Fibroblast of skin of back (primary cell): Measurements from ENCODE around the gene MDH2.
A peak's percentile ranks its signal among the peaks of the same experiment; 100 is the strongest.
"Not testable (repeated sequence)": the region's sequence is repeated elsewhere in the genome, so short reads cannot be mapped to it uniquely, and the experiment has no call there.

Experiments used
- DNase-seq: peaks from one replicate; pipeline ENCODE4 v3.0.0-alpha.2; 2013

MDH2 gene

DNA sequence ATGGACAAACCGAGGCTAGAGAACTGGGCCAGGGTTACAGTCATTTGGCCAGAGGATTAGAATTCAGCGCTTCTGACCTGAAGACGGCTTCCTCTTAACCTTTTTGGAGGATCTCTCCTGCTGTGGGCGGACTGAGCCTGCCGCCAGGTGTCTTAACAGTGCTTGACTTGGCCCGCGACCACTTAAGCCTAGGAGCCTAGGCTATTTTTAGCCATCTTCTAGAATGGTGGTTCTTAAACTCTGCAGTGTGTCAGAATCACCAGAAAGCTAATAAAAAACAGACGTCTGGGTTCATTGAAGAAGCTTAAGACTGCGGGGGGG lies 722 bp downstream of the MDH2 start:
- DNase-seq, result no peak

DNA sequence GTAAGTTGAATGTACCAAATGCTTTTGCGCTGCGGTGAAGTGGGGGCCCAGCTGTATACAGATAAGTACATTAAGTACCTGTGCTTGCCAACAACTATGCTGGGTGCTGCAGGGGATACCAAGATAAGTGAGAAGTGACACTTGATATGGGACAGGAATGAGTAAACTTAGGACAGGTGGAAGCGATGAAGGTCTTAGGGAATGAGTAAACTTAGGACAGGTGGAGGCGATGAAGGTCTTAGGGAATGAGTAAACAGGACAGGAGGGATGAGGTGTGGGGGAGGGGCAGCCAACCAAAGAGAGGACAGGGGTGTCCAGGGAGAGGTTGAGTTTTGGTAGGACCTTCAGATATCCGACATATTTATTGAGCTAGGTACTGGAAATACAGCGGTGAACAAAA lies 1.4 kb downstream of the MDH2 start:
- no peak for DNase-seq

DNA sequence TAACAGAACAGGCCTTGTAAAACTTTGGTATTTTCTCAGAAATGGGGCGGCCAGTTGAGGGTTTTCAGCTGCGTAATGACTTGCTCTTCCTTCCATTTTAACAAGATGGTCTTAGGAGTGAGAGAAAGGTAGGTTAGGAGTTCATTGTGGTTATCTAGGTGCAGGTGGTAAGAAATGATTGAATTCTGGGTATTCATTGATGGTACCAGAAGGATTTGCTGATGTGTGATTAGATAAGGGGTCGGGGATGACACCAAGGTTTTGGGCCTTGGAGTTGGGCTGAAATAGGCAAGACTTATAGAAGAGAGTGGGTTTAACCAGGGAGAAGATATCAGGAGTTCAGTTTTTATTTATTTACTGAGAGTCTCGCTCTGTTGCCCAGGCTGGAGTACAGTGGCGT lies 2.6 kb downstream of the MDH2 start:
- no peak for DNase-seq

DNA sequence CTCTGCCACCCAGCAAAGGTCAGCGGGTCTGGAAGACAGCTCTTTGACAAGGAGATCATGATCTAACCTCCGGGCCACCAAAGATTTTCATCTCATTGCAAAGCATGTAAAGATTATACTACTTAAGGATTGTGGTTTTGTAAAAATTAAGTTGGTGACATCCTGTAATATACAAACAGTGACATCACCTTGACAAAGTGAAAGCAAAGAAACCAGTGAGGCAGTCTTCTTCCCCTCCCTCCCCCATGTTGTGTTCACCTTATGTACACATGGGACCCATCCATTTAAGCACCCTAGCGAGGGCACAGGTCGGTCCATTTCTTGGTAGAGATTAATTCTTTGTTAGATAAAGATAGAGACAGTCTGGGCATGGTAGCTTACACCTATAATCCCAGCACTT lies 3.9 kb downstream of the MDH2 start:
- DNase-seq, result no peak

DNA sequence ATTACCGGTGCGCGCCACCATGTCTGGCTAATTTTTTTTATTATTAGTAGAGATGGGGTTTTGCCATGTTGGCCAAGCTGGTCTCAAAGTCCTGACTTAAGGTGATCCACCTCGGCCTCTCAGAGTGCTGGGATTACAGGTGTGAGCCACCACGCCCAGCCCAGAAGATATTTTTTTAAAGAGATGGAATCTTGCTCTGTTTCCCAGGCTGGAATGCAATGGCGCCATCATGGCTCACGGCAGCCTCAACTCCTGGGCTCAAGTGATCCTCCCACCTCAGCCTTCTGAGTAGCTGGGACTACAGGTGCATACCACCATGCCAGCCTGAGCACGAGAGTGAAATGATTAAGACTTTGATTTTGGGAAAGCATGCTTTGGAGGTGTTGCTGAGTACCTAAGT lies 4.8 kb downstream of the MDH2 start:
- DNase-seq, result not testable (repeated sequence)

DNA sequence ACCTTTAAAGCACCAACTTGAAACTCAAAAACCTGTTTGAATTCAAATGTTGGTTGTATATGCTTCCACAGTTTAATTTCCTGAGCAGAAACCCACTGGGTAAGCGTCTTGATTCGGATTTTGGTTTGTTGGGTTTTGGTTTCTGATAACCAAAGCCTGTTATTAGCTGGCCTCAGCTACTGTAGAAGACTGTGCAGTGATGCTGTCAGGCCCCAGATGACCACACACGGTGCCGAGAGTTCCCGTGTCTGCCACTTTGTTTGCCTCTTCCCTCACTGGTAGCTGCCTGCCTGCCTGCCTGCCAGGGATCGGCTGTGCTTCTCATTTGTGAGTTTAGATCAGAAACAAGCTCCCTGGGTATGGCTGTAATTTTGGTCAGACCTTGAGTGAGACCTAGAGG lies 5.6 kb downstream of the MDH2 start:
- no peak for DNase-seq

DNA sequence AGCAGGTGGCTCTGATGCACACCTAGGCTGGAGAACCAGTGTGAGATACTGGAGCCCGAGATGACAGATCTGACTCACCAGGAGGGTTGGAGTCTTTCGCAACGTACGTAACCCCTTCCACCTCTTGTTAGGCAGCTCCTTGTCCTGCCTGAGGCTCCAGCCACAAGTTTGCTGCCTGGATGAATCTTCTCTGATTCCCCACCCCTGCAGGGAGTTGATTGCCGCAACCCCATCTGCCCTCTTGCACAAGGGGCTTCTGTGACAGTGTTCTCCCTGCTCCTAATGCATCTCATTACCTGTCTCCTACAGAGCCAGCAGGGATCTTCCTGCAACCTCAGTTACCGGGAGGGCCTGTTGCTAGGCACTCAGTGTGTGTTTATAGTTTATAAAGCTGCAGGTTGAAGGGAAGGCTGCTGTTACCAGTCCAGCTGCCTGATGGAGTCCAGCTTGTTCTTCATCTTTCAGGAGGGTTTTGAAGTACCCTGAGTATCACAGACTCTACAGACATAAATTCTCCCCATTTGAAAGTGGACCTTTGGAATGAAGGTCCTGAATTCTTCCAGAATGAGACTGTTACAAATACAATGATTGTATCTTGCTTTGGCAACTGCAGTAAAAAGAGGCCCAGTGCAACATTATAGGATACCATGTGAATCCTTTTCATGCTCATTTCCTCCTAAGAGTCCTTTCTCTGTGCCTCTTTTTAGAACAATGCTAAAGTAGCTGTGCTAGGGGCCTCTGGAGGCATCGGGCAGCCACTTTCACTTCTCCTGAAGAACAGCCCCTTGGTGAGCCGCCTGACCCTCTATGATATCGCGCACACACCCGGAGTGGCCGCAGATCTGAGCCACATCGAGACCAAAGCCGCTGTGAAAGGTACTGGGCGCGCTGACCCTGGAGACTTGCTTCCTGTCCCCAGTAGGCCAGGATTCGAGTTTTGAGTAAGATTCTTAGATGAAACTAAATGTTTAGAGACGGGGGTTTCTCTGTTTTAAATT lies 6.5 kb downstream of the MDH2 start:
- no peak for DNase-seq

DNA sequence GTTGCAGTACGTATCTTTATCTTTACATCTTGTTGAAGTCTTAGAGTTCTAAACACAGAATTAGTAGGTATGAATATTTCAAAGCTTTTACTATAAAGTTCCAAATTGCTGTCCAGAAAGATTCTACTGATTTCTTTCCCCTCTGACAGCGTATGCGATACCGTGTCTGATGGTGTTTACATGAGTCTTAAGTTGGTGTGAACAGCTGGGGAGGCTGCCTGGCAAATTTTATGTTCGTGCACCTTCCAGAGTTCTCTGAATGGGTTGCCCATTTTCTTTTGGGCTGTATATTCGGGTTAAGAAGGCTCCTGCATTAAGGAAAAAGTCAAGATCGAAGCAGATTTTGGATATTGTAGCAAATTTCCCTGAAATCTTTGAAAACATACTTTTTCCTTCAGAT lies 8.3 kb downstream of the MDH2 start:
- no peak for DNase-seq

DNA sequence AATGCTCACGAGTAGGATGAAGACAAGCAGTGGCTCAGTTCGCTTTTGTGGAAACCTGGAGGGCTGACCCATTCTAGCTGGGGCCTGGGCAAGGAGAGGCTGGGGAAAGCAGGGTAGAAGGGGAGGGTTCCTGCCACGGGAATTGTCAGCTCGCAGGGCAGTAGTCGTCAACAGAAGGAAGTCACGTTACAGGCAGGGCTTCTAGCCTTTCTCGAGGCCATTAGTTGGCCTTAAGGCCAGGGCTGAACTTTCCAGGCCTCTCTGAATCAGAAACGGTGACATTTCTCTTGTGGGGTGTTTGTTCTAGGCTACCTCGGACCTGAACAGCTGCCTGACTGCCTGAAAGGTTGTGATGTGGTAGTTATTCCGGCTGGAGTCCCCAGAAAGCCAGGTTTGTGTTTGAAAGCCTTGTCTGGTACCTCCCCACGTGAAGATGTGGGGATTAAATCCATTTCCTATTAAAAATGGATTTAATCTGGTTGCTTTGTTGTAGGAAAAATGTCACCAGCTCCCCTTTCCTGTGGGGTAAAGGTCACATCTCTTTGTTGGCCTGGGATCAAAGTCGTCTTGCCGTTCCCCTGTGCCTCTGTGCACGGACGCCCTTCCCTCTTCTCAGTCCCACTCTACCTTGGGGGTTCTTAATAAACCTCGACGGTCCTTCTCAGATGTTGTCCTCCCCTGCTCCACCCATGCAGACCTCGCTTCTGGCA lies 9.4 kb downstream of the MDH2 start:
- DNase-seq, result no peak

DNA sequence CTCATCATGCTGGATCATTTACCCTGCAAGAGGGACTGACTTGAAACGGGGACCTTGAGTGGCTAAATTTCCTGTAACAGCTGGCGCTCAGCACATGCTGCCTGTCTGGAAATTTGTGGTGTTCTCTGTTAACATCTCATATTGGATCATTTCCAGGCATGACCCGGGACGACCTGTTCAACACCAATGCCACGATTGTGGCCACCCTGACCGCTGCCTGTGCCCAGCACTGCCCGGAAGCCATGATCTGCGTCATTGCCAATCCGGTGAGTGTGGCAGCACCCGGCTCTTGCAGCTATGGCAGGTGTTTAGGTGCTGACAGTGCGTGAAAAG lies 9.9 kb downstream of the MDH2 start:
- DNase-seq, result no peak

DNA sequence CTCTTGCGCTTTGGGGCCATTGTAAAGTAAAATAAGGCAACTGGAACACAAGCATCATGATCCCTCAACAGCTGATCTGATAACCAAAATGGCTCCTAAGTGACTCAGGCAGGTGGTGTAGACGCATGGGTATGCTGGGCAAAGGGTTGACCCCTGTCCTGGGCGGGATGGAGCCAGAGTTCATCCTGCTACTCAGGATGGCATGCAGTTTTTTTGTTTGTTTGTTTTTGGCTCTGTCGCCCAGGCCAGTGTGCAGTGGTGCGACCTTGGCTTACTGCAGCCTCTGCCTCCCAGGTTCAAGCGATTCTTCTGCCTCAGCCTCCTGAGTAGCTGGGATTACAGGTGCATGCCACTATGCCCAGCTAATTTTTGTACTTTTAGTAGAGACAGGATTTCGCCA lies 10.8 kb downstream of the MDH2 start:
- not testable (repeated sequence) for DNase-seq

DNA sequence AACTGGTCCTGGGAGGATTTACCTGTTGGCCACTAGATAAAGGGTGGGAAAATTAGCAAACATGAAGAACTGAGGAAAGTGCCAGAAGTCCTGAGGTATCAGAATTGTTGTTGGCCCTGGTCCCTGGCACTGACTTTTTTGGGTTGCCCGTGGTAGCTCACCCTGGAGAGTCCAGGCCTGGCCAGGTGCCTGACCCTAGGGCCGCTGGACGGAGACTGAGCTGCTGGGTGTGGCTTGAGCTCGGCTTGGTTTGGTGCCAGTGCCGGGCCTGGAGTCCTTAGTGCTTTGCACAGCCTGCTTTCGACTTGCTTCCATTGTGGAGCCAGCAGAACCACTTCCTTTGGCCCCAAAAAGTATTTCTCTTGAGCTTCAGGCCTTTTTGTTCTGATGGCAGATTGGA lies 12.9 kb downstream of the MDH2 start:
- no peak for DNase-seq

DNA sequence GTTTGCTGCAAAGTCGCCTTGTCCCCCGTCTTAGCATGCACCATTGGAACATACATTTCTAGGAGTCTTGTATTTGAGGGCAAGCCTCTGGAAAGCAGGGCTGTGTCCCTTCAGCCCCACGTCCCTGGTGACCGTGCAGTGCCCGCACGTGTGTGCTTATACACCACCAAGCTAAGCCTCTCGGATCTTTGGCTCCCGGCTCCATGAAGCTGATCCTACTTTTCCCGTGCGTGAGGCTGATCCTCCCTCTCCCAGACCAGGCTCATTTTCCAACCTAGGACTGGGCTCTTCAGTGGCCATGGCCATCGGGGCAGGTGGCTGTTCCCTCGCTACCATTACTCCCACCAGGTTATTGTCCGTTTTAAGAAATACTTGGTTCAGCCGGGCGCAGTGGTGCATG lies 14.3 kb downstream of the MDH2 start:
- no peak for DNase-seq

DNA sequence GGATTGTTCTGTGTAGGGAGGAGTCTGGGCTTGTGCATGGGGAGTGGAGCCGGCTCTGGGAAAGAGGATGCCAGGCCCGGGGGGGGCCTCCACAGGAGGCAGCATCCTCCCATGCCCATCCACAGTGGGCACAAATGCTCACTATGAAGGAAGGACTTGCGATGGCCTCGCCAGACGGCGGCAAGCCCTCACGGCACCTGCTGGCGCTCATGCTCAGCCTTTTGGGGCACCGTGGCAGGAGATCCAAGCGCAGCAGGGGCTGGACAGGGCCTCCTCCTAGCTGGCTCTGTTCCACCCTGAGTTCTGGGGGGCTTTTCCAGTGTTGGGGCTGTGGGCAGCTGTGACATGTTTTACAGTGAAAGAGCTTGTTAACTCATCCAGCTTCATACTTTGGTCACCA lies 15.2 kb downstream of the MDH2 start:
- no peak for DNase-seq

DNA sequence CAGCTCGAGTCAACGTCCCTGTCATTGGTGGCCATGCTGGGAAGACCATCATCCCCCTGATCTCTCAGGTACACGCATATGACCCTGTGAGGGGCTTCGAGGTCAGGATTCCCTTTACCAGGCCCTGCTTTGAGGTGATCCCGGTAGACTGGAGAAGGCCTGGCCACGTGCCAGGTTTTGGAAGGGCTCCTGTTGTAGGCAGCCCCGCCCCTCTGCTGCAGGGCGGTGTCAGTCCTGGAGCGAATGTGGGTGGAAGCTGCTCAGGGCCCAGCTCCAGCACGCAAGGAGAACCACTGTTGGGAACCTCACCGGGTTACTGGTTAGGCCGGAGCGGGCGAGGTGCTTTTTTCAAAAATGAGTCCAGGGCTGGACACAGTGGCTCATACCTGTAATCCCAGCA lies 15.6 kb downstream of the MDH2 start:
- DNase-seq, result no peak

DNA sequence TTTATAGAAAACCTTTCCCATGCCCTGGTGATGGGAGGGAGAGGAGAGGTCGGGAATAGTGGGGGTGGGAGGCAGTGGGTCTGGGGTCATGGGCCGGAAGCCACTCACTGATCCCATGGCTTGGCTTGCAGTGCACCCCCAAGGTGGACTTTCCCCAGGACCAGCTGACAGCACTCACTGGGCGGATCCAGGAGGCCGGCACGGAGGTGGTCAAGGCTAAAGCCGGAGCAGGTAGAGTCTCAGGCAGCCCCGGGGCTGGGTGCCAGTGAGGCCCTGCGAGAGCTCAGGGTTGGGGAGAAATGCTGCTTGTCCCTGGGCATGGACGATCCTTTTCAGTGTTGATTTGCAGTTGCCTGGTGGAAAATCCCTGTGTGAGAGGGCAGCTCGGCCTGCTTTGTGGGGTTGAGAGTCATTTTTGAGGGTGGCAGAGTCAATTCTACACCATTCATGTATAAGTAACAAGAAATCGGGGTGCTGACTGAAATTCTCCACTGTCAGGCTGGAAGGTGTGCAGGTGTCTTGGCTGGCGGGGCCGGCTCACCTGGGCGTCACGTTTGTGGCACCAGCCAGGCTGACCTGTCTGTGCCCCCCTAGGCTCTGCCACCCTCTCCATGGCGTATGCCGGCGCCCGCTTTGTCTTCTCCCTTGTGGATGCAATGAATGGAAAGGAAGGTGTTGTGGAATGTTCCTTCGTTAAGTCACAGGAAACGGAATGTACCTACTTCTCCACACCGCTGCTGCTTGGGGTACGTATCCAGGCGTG lies 16.5 kb downstream of the MDH2 start:
- no peak for DNase-seq

DNA sequence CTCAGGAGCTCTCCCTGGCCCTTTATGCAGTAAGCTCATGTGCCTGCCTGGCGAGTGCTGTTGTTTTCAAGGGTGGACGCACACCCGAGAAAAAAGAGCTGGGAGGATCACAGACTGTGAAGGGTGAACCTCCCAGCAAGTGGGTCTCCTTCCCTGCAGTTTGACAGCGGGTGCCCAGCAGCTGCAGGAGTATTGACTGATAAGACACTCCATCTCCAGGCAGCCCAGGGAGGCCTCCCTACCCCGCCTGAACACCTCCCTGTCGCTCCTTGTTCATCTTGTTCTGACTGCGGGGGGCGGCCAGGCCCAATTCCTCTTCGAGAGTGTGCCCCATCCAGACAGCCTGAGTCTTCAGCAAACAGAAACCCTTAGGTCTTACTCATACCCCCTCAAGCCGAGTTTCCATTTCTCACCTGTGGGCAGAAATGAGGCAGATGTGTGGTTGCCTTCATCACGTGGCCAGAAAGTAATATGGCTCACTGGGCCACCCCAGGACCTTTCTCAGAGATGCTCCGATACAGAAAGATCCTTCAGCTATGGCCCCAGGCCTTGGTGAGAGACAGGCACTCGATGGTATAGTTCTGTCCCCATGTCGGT lies 17.2 kb downstream of the MDH2 start:
- no peak for DNase-seq

DNA sequence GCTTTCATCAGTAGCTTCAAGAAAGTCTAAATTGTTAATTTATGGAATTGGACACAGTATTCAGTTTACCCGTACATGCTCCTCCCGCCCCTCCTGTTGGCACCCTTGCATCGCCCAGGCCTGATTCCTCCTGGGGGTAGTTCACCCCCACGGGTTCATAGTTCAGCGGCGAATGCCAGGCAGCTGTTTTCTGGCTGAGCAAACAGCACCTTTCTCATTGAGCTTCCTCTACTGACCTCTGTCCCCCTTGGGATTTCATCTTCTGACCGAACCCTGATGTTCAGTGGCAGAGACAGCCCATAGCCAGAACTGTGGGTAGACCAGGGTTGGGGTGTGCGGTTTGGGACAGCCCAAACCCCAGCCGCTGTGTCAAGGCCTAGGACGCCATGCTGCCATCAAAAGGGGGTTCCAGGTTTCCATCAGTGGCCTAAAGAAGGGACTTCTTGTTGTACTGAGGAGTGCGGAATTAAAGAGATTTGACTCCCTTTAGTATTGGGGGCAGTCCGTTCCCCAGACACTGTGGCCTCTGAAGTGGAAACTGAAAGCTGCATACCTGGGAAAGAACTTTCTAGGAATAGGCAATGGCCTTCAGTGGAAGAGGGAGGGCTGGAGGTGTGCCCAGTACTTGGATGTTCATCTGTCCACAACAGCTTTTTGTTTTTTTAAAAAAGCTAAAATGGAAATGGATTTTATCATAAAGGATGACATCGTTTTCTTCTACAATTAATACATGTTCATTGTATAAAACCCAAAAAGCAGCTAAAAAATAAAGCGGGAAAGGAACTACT lies 19.0 kb downstream of the MDH2 start:
- no peak for DNase-seq

DNA sequence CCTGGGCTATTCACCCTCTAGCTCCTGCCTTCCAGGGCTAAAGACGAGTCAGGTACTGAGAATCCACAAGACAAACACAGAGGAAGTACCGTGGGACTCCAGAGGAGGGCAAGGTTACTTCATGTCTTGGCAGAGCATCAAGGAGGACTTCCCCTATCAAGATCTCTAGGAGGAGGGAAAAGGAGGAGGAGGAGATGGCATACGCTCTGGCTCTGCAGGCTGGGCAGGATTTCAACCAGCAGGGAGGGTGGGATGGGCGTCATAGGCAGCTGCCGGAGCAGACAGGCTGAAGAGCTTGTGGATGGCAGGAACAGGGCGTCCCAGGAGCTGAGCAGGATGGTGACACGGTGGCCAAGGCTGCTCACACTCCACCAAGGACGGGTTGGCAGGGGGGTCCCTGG lies 21.3 kb downstream of the MDH2 start:
- DNase-seq, result peak; percentile 92

DNA sequence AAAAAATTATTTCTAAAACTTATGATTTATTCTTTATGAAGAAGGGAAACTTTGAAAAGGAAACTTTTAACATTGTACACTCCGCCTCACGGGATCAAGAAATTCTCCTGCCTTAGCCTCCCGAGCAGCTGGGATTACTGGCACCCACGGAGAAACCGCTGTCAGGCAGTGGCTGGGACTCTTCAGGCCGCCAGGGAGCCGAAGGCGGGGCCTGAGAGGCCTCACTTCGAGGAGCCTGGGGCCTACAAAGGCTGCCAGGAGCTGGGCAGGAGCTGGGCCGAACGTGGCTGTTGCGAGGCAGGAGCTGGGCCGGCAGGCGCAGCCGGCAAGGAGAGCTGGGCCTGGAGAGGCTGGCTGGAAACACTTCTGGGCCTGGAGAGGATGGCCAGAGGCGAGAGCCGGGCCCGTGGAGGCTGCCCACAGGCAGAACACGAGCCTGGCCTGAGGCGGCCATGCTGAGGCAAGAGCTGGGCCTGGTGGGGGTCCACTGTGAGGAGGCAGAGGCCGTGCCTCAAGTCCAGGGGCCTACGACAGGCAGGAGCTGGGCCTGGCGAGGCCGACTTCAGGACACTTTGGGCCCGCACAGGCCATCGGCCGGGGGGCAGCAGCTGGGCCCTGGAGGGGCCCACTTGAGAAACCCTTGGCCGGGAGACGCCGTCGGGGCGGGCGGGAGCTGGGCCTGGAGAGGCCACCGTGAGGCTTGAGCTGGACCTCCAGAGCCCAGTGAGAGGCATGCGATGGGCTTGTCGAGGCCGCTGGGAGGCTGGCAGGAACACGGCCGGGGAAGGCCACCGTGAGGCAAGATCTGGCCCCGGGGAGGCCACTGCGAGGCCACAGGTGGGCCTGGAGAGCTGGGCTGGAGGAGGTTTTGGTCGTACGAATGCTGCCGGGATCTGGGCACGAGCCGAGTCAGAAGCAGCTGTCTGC lies 23.7 kb downstream of the MDH2 start:
- DNase-seq, result peak; percentile 22
